Coronary artery (tissue), 2 donors: Measurements from ENCODE around the gene LRRK1.

Source experiments
- DNase-seq: peaks from one replicate; pipeline ENCODE4 v3.0.0-alpha.2; 2017; ENCODE audit warnings: low spot score
- H3K27ac ChIP-seq, 2 donors: fragments of 200-600 bp; sonication (generic); one replicate each; pipeline ENCODE4 v1.5.1; 2016 to 2019
- H3K4me3 ChIP-seq: fragments of 200-600 bp; sonication (generic); 2 replicates; pipeline ENCODE4 v1.5.1; 2016; ENCODE audit warnings: mild to moderate bottlenecking, moderate library complexity
- CTCF ChIP-seq: fragments of 200-600 bp; sonication (generic); IDR thresholded peaks from one replicate; pipeline ENCODE4 v1.5.1; 2019; ENCODE audit warnings: antibody characterized with exemption

The LRRK1 gene

DNA sequence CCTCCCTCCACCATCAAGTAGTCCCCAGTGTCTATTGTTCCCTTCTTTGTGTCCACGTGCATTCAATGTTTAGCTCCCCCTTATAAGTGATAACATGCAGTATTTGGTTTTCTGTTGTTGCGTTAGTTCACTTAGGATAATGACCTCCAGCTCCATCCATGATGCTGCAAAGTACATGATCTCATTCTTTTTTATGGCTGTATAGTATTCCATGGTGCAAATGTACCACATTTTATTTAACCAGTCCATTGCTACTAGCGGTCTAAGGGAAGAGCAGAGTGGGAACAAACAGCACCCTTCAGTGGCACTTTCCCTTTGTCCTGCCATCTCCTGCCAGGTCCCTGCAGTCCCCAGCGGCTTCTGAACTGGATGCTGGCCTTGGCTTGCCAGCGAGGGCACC, 69.1 kb downstream of the LRRK1 start:
- H3K27ac ChIP-seq = no peak overlapping the region
- no peak overlapping the region for H3K4me3 ChIP-seq
- no peak for DNase-seq
- no peak for TF ChIP-seq CTCF

DNA sequence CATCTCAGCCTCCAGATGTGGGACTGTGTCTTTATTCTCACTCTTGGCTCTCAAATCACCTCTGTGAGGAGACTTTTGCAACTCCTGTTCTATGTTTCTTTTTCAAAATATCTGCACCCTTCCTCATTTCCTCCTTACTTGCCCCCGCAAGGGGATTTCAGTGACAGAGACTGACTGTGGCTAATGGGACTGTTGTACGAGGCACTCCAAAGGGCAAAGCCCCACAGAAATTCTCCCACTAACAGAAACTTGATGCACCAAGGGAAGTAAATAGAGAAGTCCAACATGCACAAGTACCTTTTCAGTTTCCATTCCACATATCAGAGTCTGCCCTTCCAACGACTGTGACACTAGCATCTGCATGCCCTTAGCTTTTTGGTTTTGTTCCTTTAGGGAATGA, 69.7 kb downstream of the LRRK1 start:
- no peak overlapping the region for H3K4me3 ChIP-seq
- no peak overlapping the region for H3K27ac ChIP-seq
- no peak for DNase-seq
- TF ChIP-seq CTCF = no peak

DNA sequence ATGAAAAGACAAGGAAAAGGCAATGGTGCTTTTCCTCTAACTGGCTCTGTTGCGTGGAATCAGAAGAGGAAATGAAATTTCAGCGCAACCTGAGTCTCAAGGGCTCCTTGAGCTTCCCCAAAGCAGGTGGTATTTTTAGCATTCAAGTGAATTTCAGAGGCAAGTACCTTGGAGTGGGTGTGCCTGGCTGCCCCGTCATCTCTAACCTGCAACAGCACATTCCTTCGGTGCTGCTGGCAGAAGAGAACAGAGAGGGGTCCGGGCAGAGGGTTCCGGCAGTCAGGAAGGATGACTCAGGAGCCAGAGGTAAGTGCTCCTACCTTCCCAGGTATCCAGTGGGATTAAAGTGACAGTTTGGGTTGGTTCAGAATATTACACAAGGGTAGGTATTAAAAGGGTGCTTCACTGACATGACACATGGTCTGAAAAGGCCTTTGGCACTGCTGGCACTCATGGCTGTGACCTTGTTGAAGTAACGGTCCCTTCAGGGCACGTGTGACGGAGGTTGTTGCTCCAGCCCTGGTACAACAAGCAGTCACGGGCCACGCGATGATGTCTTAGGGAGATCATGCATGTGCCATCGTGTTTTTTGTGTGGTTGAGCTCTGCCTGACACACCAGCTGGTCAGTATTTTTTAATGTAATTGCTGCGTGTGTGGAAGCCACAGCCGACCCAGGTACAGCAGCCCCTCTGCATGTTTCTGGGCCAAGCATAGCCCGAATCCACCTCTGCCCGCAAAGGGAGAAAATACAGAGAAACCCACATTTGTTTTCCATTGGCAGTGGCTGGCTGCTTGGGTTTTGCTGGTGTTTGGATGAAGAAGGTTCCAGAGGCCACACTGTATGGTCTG, 75.7 kb downstream of the LRRK1 start:
- H3K4me3 ChIP-seq = no peak overlapping the region
- DNase-seq = peak; percentile 40
- no peak overlapping the region for H3K27ac ChIP-seq
- TF ChIP-seq CTCF = no peak

- TF ChIP-seq CTCF = no peak
- Histone ChIP-seq H3K27ac (no peak overlapping the region), H3K4me3 (no peak overlapping the region)
- peak; percentile 66 for DNase-seq
Measured at GRCh38 chr15:100995471-100996430, 76.6 kb downstream of the LRRK1 start.

DNA sequence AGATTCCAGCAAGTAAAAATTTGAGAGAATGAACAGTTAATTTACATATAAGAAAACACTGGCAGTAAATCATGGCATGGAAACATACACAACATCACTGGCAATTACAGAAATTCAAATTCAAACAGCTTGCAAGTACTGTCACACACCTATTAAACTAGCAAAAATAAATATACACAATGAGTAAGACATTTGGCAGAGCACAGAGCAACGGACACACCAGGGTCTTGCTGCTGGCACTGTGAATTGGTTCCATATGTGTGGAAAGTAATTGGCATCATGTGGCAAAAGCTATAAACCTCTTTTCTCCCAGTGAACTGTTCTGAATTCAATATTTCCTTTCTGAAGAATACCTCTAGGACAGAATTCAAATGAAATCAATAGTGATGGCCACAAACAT, 78.3 kb downstream of the LRRK1 start:
- no peak for TF ChIP-seq CTCF
- H3K27ac ChIP-seq = no peak overlapping the region
- no peak overlapping the region for H3K4me3 ChIP-seq
- DNase-seq = no peak

GRCh38 chr15:100998630-100999029, 79.5 kb downstream of the LRRK1 start:
- no peak for TF ChIP-seq CTCF
- no peak for DNase-seq
- Histone ChIP-seq H3K27ac (no peak overlapping the region), H3K4me3 (no peak overlapping the region)
